ENCODE measurements around the gene PON3.

GRCh38 chr7:95432606-95433005 lies 36.4 kb upstream of the PON3 start:
- TF ChIP-seq CTCF (IDR thresholded peaks at IDR 0.05) (no peak), POLR2A (IDR thresholded peaks at IDR 0.05) (no peak)

All from esophagus squamous epithelium (tissue), 4 donors.